OCI-LY3 (cell line): ENCODE results near the gene COPS2.

Experiments used
- CTCF ChIP-seq: fragments of 200-600, 300-600 bp; sonication (generic); IDR thresholded peaks from 2 replicates; pipeline ENCODE4 v1.5.1; 2014; ENCODE audit warnings: antibody characterized with exemption, low read length, low read depth
- EZH2phosphoT487 ChIP-seq: fragments of 200-600 bp; shearing (Covaris generic); IDR thresholded peaks from 2 replicates; pipeline ENCODE4 v1.6.1; 2018; ENCODE audit warnings: antibody characterized with exemption, mixed run types, low read depth

GRCh38 chr15:49185473-49185872, 30.1 kb upstream of the COPS2 start:
- TF ChIP-seq CTCF (no peak), EZH2phosphoT487 (no peak)
